ENCODE data around the gene ABHD2.
A peak's percentile ranks its signal among the peaks of the same experiment; 100 is the strongest.

DNA sequence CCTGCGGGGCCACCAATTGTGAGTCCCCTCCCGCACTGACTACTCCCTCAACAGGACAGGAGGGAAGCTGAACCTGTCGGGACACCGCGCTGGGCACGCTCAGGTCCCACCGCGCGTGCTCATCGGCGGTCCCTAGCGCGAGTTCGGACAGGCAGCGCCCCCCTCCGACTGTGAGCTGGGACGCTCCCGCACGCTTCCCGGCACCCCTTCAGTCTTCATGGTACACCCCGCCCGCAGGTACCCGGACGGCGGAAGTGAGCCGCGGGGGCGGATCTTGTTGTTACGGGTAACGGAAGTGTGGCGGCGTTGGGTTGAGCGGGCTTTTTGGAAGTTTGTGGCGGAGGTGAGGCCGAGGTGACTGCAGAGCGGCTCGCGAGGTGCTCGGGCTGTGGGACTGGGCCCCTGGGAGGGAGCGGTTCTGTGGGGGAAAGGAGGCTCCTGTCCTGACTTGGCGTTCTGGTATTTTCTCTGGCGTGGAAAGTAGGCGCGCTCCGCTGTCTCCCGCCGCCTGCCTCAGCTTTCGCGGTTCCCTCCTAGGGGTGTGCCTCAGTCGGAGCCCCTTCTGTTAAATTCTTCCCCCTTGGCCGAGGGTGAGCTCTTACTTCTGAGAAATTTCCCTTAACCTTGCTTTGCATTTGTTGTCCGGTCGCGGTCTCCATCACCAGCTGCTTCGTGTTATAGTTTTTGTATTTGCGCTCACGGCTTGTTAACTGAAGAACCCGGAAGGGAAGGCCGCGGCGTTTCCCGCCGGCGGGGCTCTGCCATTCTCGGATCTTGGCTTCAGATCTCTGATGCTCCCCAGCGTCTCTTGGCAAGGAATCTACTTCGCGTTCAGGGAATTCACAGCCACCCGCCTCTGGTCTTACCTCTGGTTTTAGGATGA lies 155.7 kb downstream of the ABHD2 start, which contains the start of gene FANCI:
- TF ChIP-seq FOXA1 (IDR thresholded peaks at IDR 0.05) (no peak), FOXM1 (IDR thresholded peaks at IDR 0.05; ENCODE audit: borderline replicate concordance) (no peak; the same call in 1 of the 2 replicates), ELF4 (IDR thresholded peaks at IDR 0.05) (peak; percentile 46), SP1 (IDR thresholded peaks at IDR 0.05) (no peak)
